ENCODE data around the gene PUS3.

PUS3 gene

DNA sequence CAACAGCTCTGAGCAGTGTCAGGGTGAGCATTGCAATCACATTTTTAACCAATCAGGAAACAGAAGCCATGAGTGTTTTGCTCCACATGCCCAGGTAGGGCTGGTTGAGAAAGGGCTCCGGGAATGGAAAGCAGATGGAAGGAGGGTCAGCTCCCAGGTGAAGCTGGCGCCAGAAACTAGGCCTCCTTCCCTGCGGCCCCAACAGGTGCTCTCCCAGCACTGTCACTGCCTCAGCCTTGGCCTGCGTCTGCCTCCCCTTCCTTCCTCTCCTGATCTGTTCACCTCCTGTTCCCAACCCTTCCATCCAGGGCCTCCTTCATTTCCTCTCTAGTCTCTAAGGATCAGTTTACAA lies 38.2 kb upstream of the PUS3 start:
- DNase-seq (ENCODE audit: low spot score) = no peak

GRCh38 chr11:125940145-125940544 lies 37.1 kb upstream of the PUS3 start:
- no peak for DNase-seq (ENCODE audit: low spot score)

- DNase-seq (ENCODE audit: low spot score) = no peak
Observed at GRCh38 chr11:125939081-125939521, 36.1 kb upstream of the PUS3 start.

GRCh38 chr11:125938418-125938817 lies 35.4 kb upstream of the PUS3 start:
- no peak for DNase-seq (ENCODE audit: low spot score)

GRCh38 chr11:125935618-125936199 lies 32.7 kb upstream of the PUS3 start:
- no peak for DNase-seq (ENCODE audit: low spot score)

- no peak for DNase-seq (ENCODE audit: low spot score)
Observed at GRCh38 chr11:125935056-125935455, 32.0 kb upstream of the PUS3 start.

- no peak for DNase-seq (ENCODE audit: low spot score)
Observed at GRCh38 chr11:125934473-125934872, 31.5 kb upstream of the PUS3 start.

- no peak for DNase-seq (ENCODE audit: low spot score)
Observed at GRCh38 chr11:125933030-125933813, 30.2 kb upstream of the PUS3 start.

- no peak for DNase-seq (ENCODE audit: low spot score)
Observed at GRCh38 chr11:125932301-125932700, 29.3 kb upstream of the PUS3 start.

DNA sequence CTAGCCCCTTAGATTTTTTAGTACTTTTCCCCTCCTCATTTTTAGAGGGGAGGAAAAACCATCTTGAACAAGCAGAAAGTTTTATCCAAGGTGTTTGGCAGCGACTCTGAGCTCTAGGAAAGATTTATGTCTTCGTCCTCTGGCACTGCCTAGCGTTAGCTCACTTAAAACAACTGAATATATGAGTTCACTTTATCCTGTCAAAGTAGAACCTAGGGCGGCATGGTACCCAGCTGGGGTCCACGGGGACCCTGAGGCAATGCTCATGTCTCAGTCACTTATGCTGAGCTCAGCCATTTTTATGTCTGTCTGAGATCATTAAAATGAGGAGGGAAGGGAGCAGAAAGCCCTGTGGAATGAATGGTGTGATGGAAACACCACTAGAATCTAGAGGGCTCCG lies 28.7 kb upstream of the PUS3 start:
- DNase-seq (ENCODE audit: low spot score) = no peak

- no peak for DNase-seq (ENCODE audit: low spot score)
Observed at GRCh38 chr11:125931116-125931515, 28.1 kb upstream of the PUS3 start.

GRCh38 chr11:125930076-125930450 lies 27.1 kb upstream of the PUS3 start:
- DNase-seq (ENCODE audit: low spot score) = no peak

- no peak for DNase-seq (ENCODE audit: low spot score)
Observed at GRCh38 chr11:125929445-125930075, 26.6 kb upstream of the PUS3 start.

DNA sequence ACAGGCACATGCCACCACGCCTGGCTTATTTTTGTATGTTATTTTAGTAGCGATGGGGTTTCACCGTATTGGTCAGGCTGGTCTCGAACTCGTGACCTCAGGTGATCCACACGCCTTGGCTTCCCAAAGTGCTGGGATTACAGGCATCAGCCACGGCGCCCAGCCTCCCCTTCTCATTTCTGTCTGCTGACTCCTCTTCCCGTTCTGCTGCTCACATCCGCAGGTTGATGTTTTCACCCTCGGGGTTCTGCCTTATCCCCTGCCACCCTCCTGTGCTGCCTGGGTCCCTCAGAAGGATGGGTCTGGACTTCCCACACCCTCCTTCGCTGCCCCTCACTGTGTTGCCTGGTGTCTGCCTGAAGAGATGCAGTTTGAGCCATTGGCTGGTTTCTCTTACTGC lies 23.7 kb upstream of the PUS3 start:
- DNase-seq (ENCODE audit: low spot score) = no peak

DNA sequence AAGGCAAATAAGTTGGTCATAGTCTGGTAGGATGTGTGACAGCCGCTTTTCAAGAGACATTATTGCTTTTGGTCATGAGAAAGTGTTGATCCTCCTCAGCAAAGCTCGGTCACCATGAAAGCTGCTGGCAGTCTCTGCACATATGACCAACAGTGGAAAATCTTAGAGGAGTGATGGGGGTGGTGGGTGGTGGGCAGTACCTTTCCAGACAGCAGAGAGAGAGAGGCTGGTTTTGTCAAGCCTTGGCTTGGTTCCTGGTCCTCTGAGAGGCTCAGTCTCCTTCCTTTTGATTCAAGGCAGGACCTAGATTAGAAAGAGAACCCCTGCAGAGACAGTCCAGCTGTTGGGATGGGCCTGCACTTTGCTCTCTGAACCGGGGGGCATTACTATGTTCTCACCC lies 22.8 kb upstream of the PUS3 start:
- no peak for DNase-seq (ENCODE audit: low spot score)

- DNase-seq (ENCODE audit: low spot score) = no peak
Observed at GRCh38 chr11:125925247-125925740, 22.3 kb upstream of the PUS3 start.

DNA sequence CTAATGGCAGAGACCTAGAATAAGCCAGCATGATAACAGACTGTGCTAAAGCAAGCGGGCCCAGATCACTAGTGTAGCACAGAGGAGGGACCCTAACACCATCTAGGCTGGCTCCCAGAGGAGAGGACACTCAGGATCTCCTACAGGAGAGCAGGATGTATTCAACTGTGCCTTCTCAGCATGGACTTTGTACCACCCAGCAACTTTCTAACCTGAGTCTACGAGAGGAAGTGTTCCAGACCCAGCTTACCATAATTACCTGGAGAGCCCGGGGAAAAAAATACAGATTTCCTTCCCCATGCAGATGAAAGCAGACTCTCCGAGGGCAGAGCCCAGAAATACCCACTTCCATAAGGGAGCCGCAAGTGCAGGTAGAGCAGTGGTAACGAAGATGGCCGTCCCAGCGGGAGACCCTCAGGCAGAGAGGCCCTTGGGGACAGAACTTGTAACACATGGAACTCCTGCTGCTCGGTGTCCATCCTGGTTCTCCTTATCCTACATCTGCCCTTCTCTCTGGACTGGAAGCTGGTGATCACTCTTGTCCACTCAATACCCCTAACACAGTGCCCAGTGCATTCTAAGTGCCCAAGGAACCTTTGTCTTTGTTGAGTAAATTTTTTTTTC lies 21.5 kb upstream of the PUS3 start:
- DNase-seq (ENCODE audit: low spot score) = no peak

DNA sequence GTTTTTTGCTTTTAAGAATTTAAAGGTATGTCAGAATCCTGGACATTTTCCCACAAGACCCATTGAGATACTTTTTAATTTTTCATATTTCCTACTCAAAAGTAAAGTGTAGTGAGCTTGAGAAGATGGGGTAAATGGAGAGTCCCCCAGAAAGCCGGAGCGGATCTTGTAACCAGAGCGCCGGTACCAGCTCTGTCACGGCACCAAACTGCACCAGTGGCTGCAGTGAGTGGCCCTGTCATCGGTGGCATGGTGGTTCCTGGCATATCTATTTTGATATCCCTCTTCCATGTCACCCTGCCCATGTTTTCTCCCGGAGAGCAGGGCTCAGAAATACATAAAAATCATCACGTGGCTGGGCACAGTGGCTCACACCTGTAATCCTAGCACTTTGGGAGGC lies 20.6 kb upstream of the PUS3 start:
- no peak for DNase-seq (ENCODE audit: low spot score)

- DNase-seq (ENCODE audit: low spot score) = peak; percentile 70
Observed at GRCh38 chr11:125923012-125923579, 20.1 kb upstream of the PUS3 start.

- DNase-seq (ENCODE audit: low spot score) = no peak
Observed at GRCh38 chr11:125922156-125922555, 19.1 kb upstream of the PUS3 start.

DNA sequence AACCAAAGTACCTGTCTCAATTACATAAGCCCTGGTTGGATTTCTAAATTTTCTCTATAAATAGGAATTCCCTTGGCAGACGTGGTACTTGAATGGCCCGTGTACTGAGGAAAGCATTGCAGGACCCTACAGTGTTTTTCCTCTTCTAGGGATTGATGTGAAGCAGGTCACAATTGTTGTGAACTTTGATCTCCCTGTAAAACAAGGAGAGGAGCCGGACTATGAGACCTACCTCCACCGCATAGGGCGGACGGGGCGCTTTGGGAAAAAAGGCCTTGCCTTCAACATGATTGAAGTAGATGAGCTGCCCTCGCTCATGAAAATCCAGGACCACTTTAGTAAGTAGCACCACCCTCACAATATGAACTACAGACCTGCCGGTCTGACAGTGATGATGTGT lies 18.0 kb upstream of the PUS3 start:
- DNase-seq (ENCODE audit: low spot score) = no peak

DNA sequence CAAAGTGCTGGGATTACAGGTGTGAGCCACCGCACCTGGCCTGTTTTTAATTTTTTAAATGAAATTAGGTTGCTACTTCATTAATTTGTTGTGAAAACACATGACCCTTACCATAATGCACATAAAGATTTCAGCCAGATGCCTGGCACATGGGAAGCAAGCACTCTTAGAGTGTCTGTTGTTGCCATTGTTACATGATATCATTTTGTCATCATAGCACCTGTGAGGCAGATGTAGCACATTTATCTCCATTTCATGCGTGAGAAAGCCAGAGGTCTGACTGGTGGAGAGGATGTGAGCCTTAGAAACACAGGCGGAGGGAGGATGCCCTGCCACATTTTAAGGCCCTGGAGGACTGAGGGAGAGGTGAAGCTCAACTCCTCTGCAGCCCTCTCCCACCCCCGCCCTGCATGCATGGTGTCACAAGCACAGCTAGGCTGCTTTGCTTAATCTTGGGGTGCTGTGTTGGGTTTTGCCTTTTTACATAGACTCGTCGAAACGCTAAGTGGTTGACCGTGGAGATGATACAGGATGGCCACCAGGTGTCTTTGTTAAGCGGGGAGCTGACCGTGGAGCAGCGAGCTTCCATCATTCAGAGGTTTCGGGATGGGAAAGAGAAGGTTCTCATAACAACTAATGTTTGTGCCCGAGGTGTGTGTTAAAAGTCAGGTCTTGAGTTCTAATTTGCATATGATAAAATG lies 15.3 kb upstream of the PUS3 start:
- DNase-seq (ENCODE audit: low spot score) = no peak

Measured in COLO829 (cell line).